ENCODE results near the gene KIAA1217.
"Not testable (repeated sequence)": the region's sequence is repeated elsewhere in the genome, so short reads cannot be mapped to it uniquely, and the experiment has no call there.

The KIAA1217 gene

DNA sequence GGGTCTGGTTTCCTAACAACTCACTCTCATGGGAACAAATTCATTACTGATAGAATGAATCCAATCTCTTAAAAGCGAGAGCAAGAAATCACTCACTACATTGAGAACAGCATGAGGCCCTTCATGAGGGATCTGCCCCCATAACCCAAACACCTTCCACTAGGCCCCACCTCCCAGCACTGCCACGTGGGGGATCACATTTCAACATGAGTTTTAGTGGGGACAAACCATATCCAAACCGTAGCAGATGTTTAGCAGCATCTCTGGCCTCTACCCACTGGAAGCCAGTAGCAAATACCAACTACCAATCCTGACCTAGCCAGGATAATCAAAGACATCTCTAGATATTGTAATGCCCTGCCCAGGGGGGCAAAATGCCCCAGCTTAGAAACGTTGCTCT is 270.9 kb downstream of the KIAA1217 start:
- no peaks in the 10 kb centered on the region for H3K9me3 ChIP-seq (ENCODE audit: insufficient read depth, low read length, severe bottlenecking)
- H3K9ac ChIP-seq (ENCODE audit: low read depth, low read length): no peak overlapping the region
- no peak overlapping the region for H3K27ac ChIP-seq (ENCODE audit: low read length)
- H3K79me2 ChIP-seq (ENCODE audit: insufficient read depth, low read length): no peaks in the 10 kb centered on the region
- H4K20me1 ChIP-seq (ENCODE audit: insufficient read depth, low read length): no peaks in the 10 kb centered on the region
- H3K4me2 ChIP-seq (ENCODE audit: insufficient read depth, low read length): no peak overlapping the region
- TF ChIP-seq, protein P1, sequence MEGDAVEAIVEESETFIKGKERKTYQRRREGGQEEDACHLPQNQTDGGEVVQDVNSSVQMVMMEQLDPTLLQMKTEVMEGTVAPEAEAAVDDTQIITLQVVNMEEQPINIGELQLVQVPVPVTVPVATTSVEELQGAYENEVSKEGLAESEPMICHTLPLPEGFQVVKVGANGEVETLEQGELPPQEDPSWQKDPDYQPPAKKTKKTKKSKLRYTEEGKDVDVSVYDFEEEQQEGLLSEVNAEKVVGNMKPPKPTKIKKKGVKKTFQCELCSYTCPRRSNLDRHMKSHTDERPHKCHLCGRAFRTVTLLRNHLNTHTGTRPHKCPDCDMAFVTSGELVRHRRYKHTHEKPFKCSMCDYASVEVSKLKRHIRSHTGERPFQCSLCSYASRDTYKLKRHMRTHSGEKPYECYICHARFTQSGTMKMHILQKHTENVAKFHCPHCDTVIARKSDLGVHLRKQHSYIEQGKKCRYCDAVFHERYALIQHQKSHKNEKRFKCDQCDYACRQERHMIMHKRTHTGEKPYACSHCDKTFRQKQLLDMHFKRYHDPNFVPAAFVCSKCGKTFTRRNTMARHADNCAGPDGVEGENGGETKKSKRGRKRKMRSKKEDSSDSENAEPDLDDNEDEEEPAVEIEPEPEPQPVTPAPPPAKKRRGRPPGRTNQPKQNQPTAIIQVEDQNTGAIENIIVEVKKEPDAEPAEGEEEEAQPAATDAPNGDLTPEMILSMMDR (IDR thresholded peaks at IDR 0.05; ENCODE audit: borderline replicate concordance, extremely low read depth, low read length, poor library complexity, severe bottlenecking): no peak
- TF ChIP-seq EZH2 (IDR thresholded peaks at IDR 0.05; ENCODE audit: borderline replicate concordance, low read depth, low read length, severe bottlenecking): no peak
- no peak for ATAC-seq (ENCODE audit: insufficient read depth, low read depth)
- no peak for DNase-seq
- H3K4me3 ChIP-seq (ENCODE audit: low read depth in 1 of 2, low read length in 2 of 2): no peak overlapping the region
- no peaks in the 10 kb centered on the region for H3K27me3 ChIP-seq (ENCODE audit: insufficient read depth, low read length, poor library complexity)
- no peak overlapping the region for H2AFZ ChIP-seq (ENCODE audit: low read depth, low read length)
- no peaks in the 10 kb centered on the region for H3K36me3 ChIP-seq (ENCODE audit: insufficient read depth, low read length)
- H3K4me1 ChIP-seq (ENCODE audit: insufficient read depth, low read length): no peaks in the 10 kb centered on the region

DNA sequence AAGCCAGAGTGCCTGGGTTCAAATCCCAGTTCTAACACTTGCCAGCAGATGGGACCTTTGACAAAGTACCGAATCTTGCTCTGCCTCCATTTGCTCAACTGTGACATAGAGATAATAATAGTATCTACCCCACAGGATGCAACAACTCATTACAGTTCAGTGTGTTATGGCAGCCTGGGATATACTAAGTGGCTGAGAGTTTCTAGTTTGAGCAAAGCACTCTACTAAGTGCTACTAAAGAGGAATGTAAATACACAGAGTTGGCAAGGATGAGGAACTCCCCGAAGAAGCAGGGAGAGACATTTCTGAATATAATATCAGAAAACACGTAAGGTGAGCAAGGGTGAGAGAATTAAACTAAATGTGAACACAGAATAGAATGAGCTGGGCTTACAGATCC is 271.5 kb downstream of the KIAA1217 start:
- Histone ChIP-seq H3K9ac (ENCODE audit: low read depth, low read length) (no peak overlapping the region), H2AFZ (ENCODE audit: low read depth, low read length) (no peak overlapping the region), H3K4me3 (ENCODE audit: low read depth in 1 of 2, low read length in 2 of 2) (no peak overlapping the region), H3K27ac (ENCODE audit: low read length) (no peak overlapping the region), H4K20me1 (ENCODE audit: insufficient read depth, low read length) (no peaks in the 10 kb centered on the region), H3K79me2 (ENCODE audit: insufficient read depth, low read length) (no peaks in the 10 kb centered on the region), H3K27me3 (ENCODE audit: insufficient read depth, low read length, poor library complexity) (no peaks in the 10 kb centered on the region), H3K4me1 (ENCODE audit: insufficient read depth, low read length) (no peaks in the 10 kb centered on the region), H3K9me3 (ENCODE audit: insufficient read depth, low read length, severe bottlenecking) (no peaks in the 10 kb centered on the region), H3K36me3 (ENCODE audit: insufficient read depth, low read length) (no peaks in the 10 kb centered on the region), H3K4me2 (ENCODE audit: insufficient read depth, low read length) (no peak overlapping the region)
- DNase-seq (no peak), ATAC-seq (ENCODE audit: insufficient read depth, low read depth) (no peak)
- TF ChIP-seq, protein P1 (IDR thresholded peaks at IDR 0.05; ENCODE audit: borderline replicate concordance, extremely low read depth, low read length, poor library complexity, severe bottlenecking): no peak
- TF ChIP-seq EZH2 (IDR thresholded peaks at IDR 0.05; ENCODE audit: borderline replicate concordance, low read depth, low read length, severe bottlenecking): no peak

DNA sequence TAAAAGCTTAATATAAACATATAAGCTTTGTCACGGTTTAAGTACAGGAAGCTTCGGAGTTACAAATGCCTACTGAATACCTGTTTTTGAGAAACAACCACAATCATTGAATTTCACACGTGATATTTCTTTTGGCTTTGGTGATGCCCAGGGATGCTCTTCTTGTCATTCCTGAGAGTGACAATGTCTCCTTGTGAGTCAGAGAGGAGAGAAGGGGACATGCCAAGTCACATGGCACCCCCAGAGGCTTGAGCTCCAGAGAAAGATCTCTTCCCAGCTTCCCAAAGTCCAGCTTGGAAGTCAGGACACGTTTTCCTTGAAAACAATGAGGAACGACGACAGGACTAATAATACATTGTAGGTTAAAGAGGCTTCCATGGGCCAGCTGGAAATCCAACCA is 272.3 kb downstream of the KIAA1217 start:
- no peak overlapping the region for H3K27ac ChIP-seq (ENCODE audit: low read length)
- DNase-seq (no peak), ATAC-seq (ENCODE audit: insufficient read depth, low read depth) (no peak)
- no peaks in the 10 kb centered on the region for H3K9me3 ChIP-seq (ENCODE audit: insufficient read depth, low read length, severe bottlenecking)
- no peaks in the 10 kb centered on the region for H3K79me2 ChIP-seq (ENCODE audit: insufficient read depth, low read length)
- no peaks in the 10 kb centered on the region for H3K4me1 ChIP-seq (ENCODE audit: insufficient read depth, low read length)
- no peak overlapping the region for H3K4me3 ChIP-seq (ENCODE audit: low read depth in 1 of 2, low read length in 2 of 2)
- no peak overlapping the region for H2AFZ ChIP-seq (ENCODE audit: low read depth, low read length)
- H3K27me3 ChIP-seq (ENCODE audit: insufficient read depth, low read length, poor library complexity): no peaks in the 10 kb centered on the region
- TF ChIP-seq, protein P1 (IDR thresholded peaks at IDR 0.05; ENCODE audit: borderline replicate concordance, extremely low read depth, low read length, poor library complexity, severe bottlenecking): no peak
- TF ChIP-seq EZH2 (IDR thresholded peaks at IDR 0.05; ENCODE audit: borderline replicate concordance, low read depth, low read length, severe bottlenecking): no peak
- H4K20me1 ChIP-seq (ENCODE audit: insufficient read depth, low read length): no peaks in the 10 kb centered on the region
- no peak overlapping the region for H3K4me2 ChIP-seq (ENCODE audit: insufficient read depth, low read length)
- no peaks in the 10 kb centered on the region for H3K36me3 ChIP-seq (ENCODE audit: insufficient read depth, low read length)
- H3K9ac ChIP-seq (ENCODE audit: low read depth, low read length): no peak overlapping the region

DNA sequence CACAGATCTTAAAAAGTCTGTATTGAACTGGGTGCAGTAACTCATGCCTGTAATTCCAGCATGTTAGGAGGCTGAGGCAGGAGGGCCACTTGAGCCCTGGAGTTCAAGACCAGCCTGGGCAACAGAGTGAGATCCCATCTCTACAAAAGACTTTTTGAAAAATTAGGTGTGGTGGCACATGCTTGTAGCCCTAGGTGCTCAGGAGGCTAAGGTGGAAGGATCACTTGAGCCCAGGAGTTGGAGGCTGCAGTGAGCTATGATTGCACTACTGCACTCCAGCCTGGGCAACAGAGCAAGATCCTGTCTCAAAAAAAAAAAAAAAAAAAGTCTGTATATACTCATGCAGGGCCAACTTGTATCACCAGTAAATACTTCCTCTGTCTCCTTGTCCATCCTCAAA is 273.8 kb downstream of the KIAA1217 start:
- not testable (repeated sequence) for H3K9me3 ChIP-seq (ENCODE audit: insufficient read depth, low read length, severe bottlenecking); H3K27ac ChIP-seq (ENCODE audit: low read length); H4K20me1 ChIP-seq (ENCODE audit: insufficient read depth, low read length); H3K4me3 ChIP-seq (ENCODE audit: low read depth in 1 of 2, low read length in 2 of 2); H3K9ac ChIP-seq (ENCODE audit: low read depth, low read length); H3K27me3 ChIP-seq (ENCODE audit: insufficient read depth, low read length, poor library complexity); H3K79me2 ChIP-seq (ENCODE audit: insufficient read depth, low read length); H3K36me3 ChIP-seq (ENCODE audit: insufficient read depth, low read length); H3K4me1 ChIP-seq (ENCODE audit: insufficient read depth, low read length); H3K4me2 ChIP-seq (ENCODE audit: insufficient read depth, low read length); ATAC-seq (ENCODE audit: insufficient read depth, low read depth); DNase-seq; H2AFZ ChIP-seq (ENCODE audit: low read depth, low read length)
